WTC11 (cell line): ENCODE measurements around the gene TIAM2. TPM values are rescaled to one million over a fixed set of nuclear protein-coding genes. Genes with fewer than 3 reads are reported as not detected.

Source experiments
- ATAC-seq: fragments of 200-7000 bp; cut with Tn5 transposase; 2 replicates; pipeline ENCODE4 v1.10.0; 2021; ENCODE audit warnings: mild to moderate bottlenecking, moderate library complexity
- CTCF ChIA-PET: fragments of 300-600 bp; sonication (Branson Sonifier 250); formaldehyde crosslinking; loops from one replicate; lab custom pipeline; 2021; ENCODE audit warnings: antibody characterized with exemption; lab: Charles Lee
- POLR2A ChIA-PET: fragments of 350-600 bp; sonication (Branson Sonifier 250); formaldehyde crosslinking; loops from one replicate; lab custom pipeline; 2021; ENCODE audit warnings: antibody characterized with exemption; lab: Charles Lee
- DNase-seq: peaks from one replicate; pipeline ENCODE4 v3.0.0; 2021; ENCODE audit warnings: low spot score
- H3K27ac Mint-ChIP-seq: 2 replicates; pipeline ENCODE4 v1.8.0; 2021; ENCODE audit warnings: mixed read lengths
- H3K27me3 Mint-ChIP-seq: 2 replicates; pipeline ENCODE4 v1.8.0; 2021; ENCODE audit warnings: low read depth, mild to moderate bottlenecking, moderate library complexity, mixed read lengths
- H3K36me3 Mint-ChIP-seq: 2 replicates; pipeline ENCODE4 v1.8.0; 2021; ENCODE audit warnings: mixed read lengths
- H3K4me1 Mint-ChIP-seq: 2 replicates; pipeline ENCODE4 v1.8.0; 2022; ENCODE audit warnings: mixed read lengths
- H3K4me3 Mint-ChIP-seq: 2 replicates; pipeline ENCODE4 v1.8.0; 2021; ENCODE audit warnings: mild to moderate bottlenecking, moderate library complexity, mixed read lengths
- H3K9me3 Mint-ChIP-seq: 2 replicates; pipeline ENCODE4 v1.8.0; 2021; ENCODE audit warnings: mixed read lengths
- ATF1 ChIP-seq: sonication (generic); formaldehyde crosslinking; IDR thresholded peaks from 2 replicates; pipeline ENCODE4 v1.8.1; 2023; ENCODE audit warnings: mild to moderate bottlenecking, moderate library complexity, missing genetic modification reagents
- ELF4 ChIP-seq: sonication (generic); formaldehyde crosslinking; IDR thresholded peaks from 2 replicates; pipeline ENCODE4 v1.8.1; 2022; ENCODE audit warnings: low read depth, mild to moderate bottlenecking, moderate library complexity, missing genetic modification reagents
- ETV6 ChIP-seq: sonication (generic); formaldehyde crosslinking; IDR thresholded peaks from 2 replicates; pipeline ENCODE4 v1.8.1; 2022; ENCODE audit warnings: mild to moderate bottlenecking, missing genetic modification reagents
- FOXP1 ChIP-seq: sonication (generic); formaldehyde crosslinking; IDR thresholded peaks from 2 replicates; pipeline ENCODE4 v1.8.0; 2022; ENCODE audit warnings: missing genetic modification reagents, mild to moderate bottlenecking, moderate library complexity, borderline replicate concordance
- JAZF1 ChIP-seq: fragments of 250-450 bp; sonication (Bioruptor Pico); IDR thresholded peaks from 2 replicates; pipeline ENCODE4 v1.9.0; 2021; ENCODE audit warnings: moderate library complexity, mild to moderate bottlenecking, inconsistent platforms
- JUN ChIP-seq: sonication (generic); formaldehyde crosslinking; IDR thresholded peaks from 2 replicates; pipeline ENCODE4 v1.8.0; 2023; ENCODE audit warnings: mild to moderate bottlenecking, missing genetic modification reagents
- NR1H2 ChIP-seq: sonication (generic); formaldehyde crosslinking; IDR thresholded peaks from 2 replicates; pipeline ENCODE4 v1.9.0; 2021; ENCODE audit warnings: mild to moderate bottlenecking, moderate library complexity, missing genetic modification reagents
- PRDM15 ChIP-seq: sonication (generic); formaldehyde crosslinking; IDR thresholded peaks from 2 replicates; pipeline ENCODE4 v1.8.0; 2022; ENCODE audit warnings: missing genetic modification reagents
- RELA ChIP-seq: sonication (generic); formaldehyde crosslinking; IDR thresholded peaks from 2 replicates; pipeline ENCODE4 v1.8.1; 2022; ENCODE audit warnings: missing genetic modification reagents, mild to moderate bottlenecking, borderline replicate concordance
- TEAD4 ChIP-seq: sonication (generic); formaldehyde crosslinking; IDR thresholded peaks from 2 replicates; pipeline ENCODE4 v1.8.0; 2022; ENCODE audit warnings: mild to moderate bottlenecking, missing genetic modification reagents
- ZNF263 ChIP-seq: sonication (generic); formaldehyde crosslinking; IDR thresholded peaks from 2 replicates; pipeline ENCODE4 v1.8.1; 2022; ENCODE audit warnings: low read depth, mild to moderate bottlenecking, moderate library complexity, missing genetic modification reagents
- ZNF317 ChIP-seq: sonication (generic); formaldehyde crosslinking; IDR thresholded peaks from 2 replicates; pipeline ENCODE4 v1.8.1; 2023; ENCODE audit warnings: low read depth, mild to moderate bottlenecking, moderate library complexity, missing genetic modification reagents, borderline replicate concordance
- total RNA-seq: library from RNA; stranded (reverse); gene quantifications from 3 replicates; pipeline ENCODE4 v1.2.3, GENCODE V29; 2021
- TF ChIP-seq, protein P1 (sequence below): sonication (generic); formaldehyde crosslinking; IDR thresholded peaks from 2 replicates; pipeline ENCODE4 v1.8.1; 2022; ENCODE audit warnings: mild to moderate bottlenecking, moderate library complexity, missing genetic modification reagents
- TF ChIP-seq, protein P2 (sequence below): sonication (generic); formaldehyde crosslinking; IDR thresholded peaks from 2 replicates; pipeline ENCODE4 v1.8.1; 2022; ENCODE audit warnings: missing genetic modification reagents, borderline replicate concordance
- TF ChIP-seq, protein P3 (sequence below): sonication (generic); formaldehyde crosslinking; IDR thresholded peaks from 2 replicates; pipeline ENCODE4 v1.8.0; 2023; ENCODE audit warnings: mild to moderate bottlenecking, missing genetic modification reagents

TIAM2 gene
- total RNA-seq, 1 experiment from 2014 or later, result 15.1 TPM

DNA sequence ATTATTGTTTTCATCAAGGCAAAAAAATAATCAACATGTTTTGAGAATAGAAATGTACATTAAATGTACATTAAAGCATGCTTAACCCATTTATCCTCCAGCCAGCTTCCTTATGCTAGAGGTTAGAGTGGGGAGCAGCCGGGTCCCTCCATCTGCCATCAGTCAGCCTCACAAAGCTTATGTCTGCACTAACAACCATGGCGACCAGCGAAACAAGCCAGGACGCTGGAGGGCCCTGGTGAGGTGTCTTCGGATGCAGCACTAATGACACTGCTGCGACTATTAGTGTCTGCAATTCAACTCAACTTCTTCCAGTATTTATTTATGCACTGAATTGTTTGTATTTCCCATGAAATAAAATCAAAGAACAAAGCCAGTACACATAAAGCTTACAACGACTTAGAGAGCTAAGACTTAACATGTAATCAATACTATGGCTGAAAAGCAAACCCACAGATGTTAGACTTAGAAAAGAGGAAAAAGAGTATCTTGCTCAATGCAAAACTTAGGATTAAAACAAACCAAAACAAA, 275.5 kb downstream of the TIAM2 start:
- peak overlapping the region; percentile 38; the same call in 1 of the 2 replicates for H3K27ac Mint-ChIP-seq
- ATAC-seq (no peak), DNase-seq (no peak)
- POLR2A ChIA-PET, result interaction anchor here (1.0 kb wide), 1 partner anchor 829 kb away, joined by 5 read pairs; no protein-coding TSS in a partner anchor
- peaks cover 30% of the 10 kb centered on the region for H3K36me3 Mint-ChIP-seq
- H3K4me3 Mint-ChIP-seq, result no peak overlapping the region
- peaks cover 24% of the 10 kb centered on the region for H3K4me1 Mint-ChIP-seq
- H3K9me3 Mint-ChIP-seq, result peaks cover 10% of the 10 kb centered on the region; the same call in 1 of the 2 replicates
- TF ChIP-seq JAZF1 (CRISPR knock-in tag) (no peak), NR1H2 (CRISPR knock-in tag) (no peak), RELA (CRISPR knock-in tag) (no peak), FOXP1 (CRISPR knock-in tag) (no peak), ZNF263 (CRISPR knock-in tag) (no peak), ZNF317 (CRISPR knock-in tag) (no peak), PRDM15 (no peak), TEAD4 (CRISPR knock-in tag) (no peak), JUN (CRISPR knock-in tag) (no peak)
- TF ChIP-seq, protein P1, sequence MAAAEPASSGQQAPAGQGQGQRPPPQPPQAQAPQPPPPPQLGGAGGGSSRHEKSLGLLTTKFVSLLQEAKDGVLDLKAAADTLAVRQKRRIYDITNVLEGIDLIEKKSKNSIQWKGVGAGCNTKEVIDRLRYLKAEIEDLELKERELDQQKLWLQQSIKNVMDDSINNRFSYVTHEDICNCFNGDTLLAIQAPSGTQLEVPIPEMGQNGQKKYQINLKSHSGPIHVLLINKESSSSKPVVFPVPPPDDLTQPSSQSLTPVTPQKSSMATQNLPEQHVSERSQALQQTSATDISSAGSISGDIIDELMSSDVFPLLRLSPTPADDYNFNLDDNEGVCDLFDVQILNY (CRISPR knock-in tag), result no peak
- TF ChIP-seq, protein P2, sequence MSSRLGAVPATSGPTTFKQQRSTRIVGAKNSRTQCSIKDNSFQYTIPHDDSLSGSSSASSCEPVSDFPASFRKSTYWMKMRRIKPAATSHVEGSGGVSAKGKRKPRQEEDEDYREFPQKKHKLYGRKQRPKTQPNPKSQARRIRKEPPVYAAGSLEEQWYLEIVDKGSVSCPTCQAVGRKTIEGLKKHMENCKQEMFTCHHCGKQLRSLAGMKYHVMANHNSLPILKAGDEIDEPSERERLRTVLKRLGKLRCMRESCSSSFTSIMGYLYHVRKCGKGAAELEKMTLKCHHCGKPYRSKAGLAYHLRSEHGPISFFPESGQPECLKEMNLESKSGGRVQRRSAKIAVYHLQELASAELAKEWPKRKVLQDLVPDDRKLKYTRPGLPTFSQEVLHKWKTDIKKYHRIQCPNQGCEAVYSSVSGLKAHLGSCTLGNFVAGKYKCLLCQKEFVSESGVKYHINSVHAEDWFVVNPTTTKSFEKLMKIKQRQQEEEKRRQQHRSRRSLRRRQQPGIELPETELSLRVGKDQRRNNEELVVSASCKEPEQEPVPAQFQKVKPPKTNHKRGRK (CRISPR knock-in tag), result no peak
- CTCF ChIA-PET, result interaction anchor here (1.2 to 1.4 kb wide), 2 partner anchors 23 to 93 kb away, joined by 3 to 4 read pairs; no protein-coding TSS in a partner anchor
- H3K27me3 Mint-ChIP-seq, result no peaks in the 10 kb centered on the region

- no peak for DNase-seq
- Mint-ChIP-seq H3K4me3 (no peak overlapping the region), H3K4me1 (peaks cover 24% of the 10 kb centered on the region), H3K36me3 (peaks cover 31% of the 10 kb centered on the region), H3K27ac (no peak overlapping the region)
- CTCF ChIA-PET, result interaction anchor here (1.4 kb wide), 1 partner anchor 94 kb away, joined by 3 read pairs; no protein-coding TSS in a partner anchor
- ATAC-seq, result no peak
- TF ChIP-seq, protein P2 (CRISPR knock-in tag), result no peak
- TF ChIP-seq, protein P3, sequence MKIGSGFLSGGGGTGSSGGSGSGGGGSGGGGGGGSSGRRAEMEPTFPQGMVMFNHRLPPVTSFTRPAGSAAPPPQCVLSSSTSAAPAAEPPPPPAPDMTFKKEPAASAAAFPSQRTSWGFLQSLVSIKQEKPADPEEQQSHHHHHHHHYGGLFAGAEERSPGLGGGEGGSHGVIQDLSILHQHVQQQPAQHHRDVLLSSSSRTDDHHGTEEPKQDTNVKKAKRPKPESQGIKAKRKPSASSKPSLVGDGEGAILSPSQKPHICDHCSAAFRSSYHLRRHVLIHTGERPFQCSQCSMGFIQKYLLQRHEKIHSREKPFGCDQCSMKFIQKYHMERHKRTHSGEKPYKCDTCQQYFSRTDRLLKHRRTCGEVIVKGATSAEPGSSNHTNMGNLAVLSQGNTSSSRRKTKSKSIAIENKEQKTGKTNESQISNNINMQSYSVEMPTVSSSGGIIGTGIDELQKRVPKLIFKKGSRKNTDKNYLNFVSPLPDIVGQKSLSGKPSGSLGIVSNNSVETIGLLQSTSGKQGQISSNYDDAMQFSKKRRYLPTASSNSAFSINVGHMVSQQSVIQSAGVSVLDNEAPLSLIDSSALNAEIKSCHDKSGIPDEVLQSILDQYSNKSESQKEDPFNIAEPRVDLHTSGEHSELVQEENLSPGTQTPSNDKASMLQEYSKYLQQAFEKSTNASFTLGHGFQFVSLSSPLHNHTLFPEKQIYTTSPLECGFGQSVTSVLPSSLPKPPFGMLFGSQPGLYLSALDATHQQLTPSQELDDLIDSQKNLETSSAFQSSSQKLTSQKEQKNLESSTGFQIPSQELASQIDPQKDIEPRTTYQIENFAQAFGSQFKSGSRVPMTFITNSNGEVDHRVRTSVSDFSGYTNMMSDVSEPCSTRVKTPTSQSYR (CRISPR knock-in tag), result no peak
- TF ChIP-seq ELF4 (CRISPR knock-in tag), result no peak
- TF ChIP-seq ATF1 (CRISPR knock-in tag), result no peak
- TF ChIP-seq ETV6 (CRISPR knock-in tag), result no peak
- TF ChIP-seq, all 79 proteins: peak for 0
- POLR2A ChIA-PET, result interaction anchor here (1.0 kb wide), 1 partner anchor 830 kb away, joined by 5 read pairs; no protein-coding TSS in a partner anchor
- H3K9me3 Mint-ChIP-seq, result peaks cover 10% of the 10 kb centered on the region; the same call in 1 of the 2 replicates
- no peaks in the 10 kb centered on the region for H3K27me3 Mint-ChIP-seq
Observed at GRCh38 chr6:155271145-155271544, 276.0 kb downstream of the TIAM2 start.
